ENCODE data around the gene ALG8. TPM values are rescaled to one million over a fixed set of nuclear protein-coding genes. Genes with fewer than 3 reads are reported as not detected.
"Not testable (repeated sequence)": the region's sequence is repeated elsewhere in the genome, so short reads cannot be mapped to it uniquely, and the experiment has no call there.

The ALG8 gene
- total RNA-seq, 2 donors from 2014 or later = 38.3 to 70.2 TPM

DNA sequence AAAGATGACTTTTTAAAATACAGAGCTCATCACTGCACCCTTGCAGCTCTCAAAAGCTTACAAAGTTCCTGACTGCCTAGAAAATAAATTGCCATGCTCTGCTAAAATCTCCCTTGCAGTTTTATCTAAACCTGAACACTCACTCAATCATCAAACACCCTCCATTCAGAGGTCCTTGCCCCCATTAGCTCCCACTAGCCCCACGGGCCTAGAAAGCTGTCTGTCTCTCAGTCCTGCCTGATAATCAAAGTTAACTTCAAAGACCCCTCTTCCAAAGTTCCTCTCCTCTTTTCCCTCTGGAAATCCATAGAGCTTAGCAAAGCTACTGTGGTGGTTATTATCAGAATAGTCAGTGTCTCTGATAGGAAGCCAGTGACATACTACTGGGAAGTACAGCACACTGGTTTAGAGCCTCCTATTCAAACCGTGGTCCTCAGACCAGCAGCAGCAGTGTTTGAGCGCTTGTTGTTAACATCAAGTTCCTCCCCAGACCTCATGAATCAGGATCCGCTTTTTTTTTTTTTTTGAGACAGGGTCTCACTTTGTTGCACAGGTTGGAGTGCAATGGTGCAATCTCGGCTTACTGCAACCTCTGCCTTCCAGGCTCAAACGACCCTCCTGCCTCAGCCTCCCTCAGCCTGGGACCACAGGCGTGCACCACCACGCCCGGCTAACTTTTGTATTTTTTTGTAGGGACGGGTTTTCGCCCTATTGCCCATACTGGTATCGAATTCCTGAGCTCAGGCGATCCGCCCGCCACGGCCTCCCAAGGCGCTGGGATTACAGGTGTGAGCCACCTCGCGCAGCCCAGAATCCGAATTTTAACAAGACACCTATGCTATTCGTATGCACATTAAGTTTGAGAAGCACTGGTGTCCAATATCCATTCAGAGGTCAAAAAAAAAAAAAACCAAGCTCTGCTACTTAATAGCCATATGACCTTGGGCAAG, 60.9 kb downstream of the ALG8 start:
- ATAC-seq (replicated peaks) = no peak
- peaks cover 30% of the 10 kb centered on the region for H3K4me1 Mint-ChIP-seq
- peak overlapping the region; percentile 84 for H3K4me3 Mint-ChIP-seq
- H3K27me3 Mint-ChIP-seq = no peaks in the 10 kb centered on the region
- no peaks in the 10 kb centered on the region for H3K9me3 Mint-ChIP-seq
- peak overlapping the region; percentile 88 for H3K27ac Mint-ChIP-seq
- H3K36me3 Mint-ChIP-seq (ENCODE audit: low read depth) = peaks cover 11% of the 10 kb centered on the region

DNA sequence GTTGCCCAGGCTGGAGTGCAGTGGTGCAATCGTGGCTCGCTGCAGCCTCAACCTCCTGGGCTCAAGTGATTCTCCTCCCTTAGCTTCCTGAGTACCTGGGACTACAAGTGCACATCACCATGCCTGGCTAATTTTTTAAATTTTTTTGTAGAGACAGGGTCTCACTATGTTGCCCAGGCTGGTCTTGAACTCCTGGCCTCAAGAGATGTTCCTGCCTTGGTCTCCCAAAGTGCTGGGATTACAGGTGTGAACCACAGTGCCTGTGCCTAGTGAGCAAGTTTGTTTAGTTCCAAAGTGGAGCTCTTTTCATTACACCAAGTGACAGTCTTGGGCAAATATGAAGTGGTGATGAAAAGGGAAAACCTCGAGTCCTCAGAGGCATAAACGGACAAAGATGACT, 61.8 kb downstream of the ALG8 start:
- H3K27ac Mint-ChIP-seq = peak overlapping the region; percentile 88
- peaks cover 17% of the 10 kb centered on the region for H3K36me3 Mint-ChIP-seq (ENCODE audit: low read depth)
- not testable (repeated sequence) for ATAC-seq (replicated peaks); H3K9me3 Mint-ChIP-seq; H3K27me3 Mint-ChIP-seq
- peaks cover 30% of the 10 kb centered on the region for H3K4me1 Mint-ChIP-seq
- H3K4me3 Mint-ChIP-seq = peak overlapping the region; percentile 84

DNA sequence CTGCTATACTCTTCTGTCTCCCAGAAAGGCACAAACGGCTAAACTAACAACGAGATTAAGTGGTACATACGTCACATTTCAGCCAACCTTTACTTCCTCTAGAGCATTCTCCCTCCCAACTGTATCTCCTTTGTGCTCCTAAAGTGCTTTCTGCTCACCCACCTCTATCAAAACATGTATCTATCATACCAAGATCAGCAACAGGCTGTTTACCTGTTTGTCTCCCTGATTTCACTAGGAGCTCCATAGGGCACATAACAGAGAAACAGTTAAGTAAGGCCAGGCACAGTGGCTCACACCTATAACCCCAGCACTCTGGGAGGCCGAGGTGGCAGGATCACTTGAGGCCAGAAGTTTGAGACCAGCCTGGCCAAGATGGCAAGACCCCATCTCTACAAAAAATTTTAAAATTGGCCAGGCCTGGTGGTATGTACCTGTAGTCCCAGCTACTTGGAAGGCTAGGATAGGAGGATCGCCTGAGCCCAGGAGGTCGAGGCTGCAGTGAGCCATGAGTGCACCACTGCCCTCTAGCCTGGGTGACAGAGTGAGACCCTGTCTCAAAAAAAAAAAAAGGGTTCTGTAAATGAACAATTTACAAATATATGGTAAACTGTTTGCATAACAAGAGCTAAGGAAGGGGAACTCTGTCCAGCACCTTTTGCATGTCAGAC, 62.6 kb downstream of the ALG8 start:
- ATAC-seq (replicated peaks) = no peak
- H3K4me1 Mint-ChIP-seq = peaks cover 29% of the 10 kb centered on the region
- H3K27ac Mint-ChIP-seq = peak overlapping the region; percentile 5
- no peaks in the 10 kb centered on the region for H3K27me3 Mint-ChIP-seq
- H3K36me3 Mint-ChIP-seq (ENCODE audit: low read depth) = peaks cover 23% of the 10 kb centered on the region
- H3K4me3 Mint-ChIP-seq = peak overlapping the region; percentile 84
- no peaks in the 10 kb centered on the region for H3K9me3 Mint-ChIP-seq

DNA sequence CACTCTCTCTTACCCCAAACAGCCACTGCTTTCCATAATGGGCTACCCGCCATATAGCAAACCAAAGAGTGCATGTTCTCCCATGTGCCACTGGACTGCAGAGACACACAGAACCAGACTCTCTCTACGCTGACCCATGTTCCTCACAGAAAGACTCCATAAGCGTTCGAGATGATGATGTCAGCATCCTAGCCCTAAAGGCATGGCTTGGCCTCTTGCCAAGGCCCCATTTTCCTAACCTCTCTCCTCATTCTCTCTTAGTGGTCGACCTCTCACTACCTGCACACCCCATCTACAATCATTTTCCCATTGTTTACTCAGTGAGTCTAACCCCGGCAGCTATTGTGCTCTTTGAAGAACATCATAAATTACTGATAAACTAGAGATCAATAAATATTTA, 64.7 kb downstream of the ALG8 start:
- Mint-ChIP-seq H3K27me3 (no peaks in the 10 kb centered on the region), H3K27ac (peak overlapping the region; percentile 25), H3K4me3 (no peak overlapping the region), H3K36me3 (ENCODE audit: low read depth) (peaks cover 45% of the 10 kb centered on the region), H3K9me3 (no peaks in the 10 kb centered on the region), H3K4me1 (peaks cover 20% of the 10 kb centered on the region)
- no peak for ATAC-seq (replicated peaks)

DNA sequence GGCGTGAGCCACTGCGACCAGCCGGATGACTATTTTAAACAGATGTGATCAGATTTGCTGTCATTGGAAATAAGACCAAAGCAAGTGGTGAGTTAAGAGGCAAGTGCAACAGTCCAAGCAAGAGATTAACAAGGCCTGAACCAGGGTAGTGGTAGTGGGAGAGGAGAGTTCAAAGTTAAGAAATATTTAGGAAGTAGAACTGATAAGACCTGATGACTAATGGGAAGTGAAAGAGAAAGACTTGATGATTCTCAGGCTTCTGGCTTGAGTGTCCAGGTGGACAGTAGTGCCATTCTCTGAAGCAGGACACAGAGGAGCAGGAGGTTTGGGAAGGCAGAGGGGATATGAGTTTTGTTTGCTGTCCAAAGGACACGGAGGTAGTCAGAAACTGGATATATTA, 67.0 kb downstream of the ALG8 start:
- no peaks in the 10 kb centered on the region for H3K9me3 Mint-ChIP-seq
- no peak for ATAC-seq (replicated peaks)
- peaks cover 11% of the 10 kb centered on the region for H3K4me1 Mint-ChIP-seq
- peaks cover 60% of the 10 kb centered on the region for H3K36me3 Mint-ChIP-seq (ENCODE audit: low read depth)
- peak overlapping the region; percentile 18 for H3K27ac Mint-ChIP-seq
- no peak overlapping the region for H3K4me3 Mint-ChIP-seq
- no peaks in the 10 kb centered on the region for H3K27me3 Mint-ChIP-seq

DNA sequence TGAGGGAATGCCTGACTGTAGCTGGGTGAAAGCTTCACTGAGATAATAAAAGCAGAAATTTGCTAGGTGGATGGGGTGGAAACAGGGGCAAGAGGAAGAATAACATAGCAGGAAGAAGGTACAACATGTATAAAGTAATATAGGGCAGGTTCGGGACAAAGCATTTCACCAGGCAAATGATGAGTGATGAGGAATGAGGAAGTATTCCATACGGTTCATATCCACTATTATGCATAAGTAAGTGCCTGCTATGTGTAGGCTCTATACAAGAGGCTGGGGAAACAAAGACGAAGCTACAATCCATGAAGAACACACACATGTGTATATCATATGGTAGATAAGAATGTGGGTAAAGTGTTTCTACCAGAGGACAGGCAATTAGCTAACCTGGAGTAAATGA, 67.7 kb downstream of the ALG8 start:
- H3K27me3 Mint-ChIP-seq = no peaks in the 10 kb centered on the region
- no peak overlapping the region for H3K4me3 Mint-ChIP-seq
- no peak overlapping the region for H3K27ac Mint-ChIP-seq
- ATAC-seq (replicated peaks) = no peak
- H3K4me1 Mint-ChIP-seq = peaks cover 11% of the 10 kb centered on the region
- H3K9me3 Mint-ChIP-seq = no peaks in the 10 kb centered on the region
- H3K36me3 Mint-ChIP-seq (ENCODE audit: low read depth) = peaks cover 64% of the 10 kb centered on the region

DNA sequence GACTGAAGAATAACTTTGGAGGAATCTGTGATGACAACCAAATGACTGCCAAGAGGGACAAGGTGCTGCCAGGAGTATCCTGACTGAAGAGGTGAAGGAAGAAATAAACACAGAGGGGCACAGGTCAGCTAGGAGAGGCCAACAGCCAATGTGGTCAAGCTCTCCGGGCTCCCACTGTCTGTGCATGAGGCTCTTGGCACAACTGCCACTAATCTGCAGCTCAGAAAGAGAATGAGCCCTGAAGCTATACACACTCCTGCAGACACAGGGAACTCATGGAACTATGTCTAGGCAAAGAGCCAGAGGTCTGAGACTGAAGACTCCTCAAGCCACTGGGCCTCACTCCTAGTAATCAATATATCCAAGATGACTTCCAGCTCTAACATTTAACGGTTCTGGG, 68.8 kb downstream of the ALG8 start:
- Mint-ChIP-seq H3K9me3 (no peaks in the 10 kb centered on the region), H3K36me3 (ENCODE audit: low read depth) (peaks cover 64% of the 10 kb centered on the region), H3K27ac (no peak overlapping the region), H3K4me1 (peaks cover 6% of the 10 kb centered on the region), H3K27me3 (no peaks in the 10 kb centered on the region), H3K4me3 (no peak overlapping the region)
- ATAC-seq (replicated peaks) = no peak

DNA sequence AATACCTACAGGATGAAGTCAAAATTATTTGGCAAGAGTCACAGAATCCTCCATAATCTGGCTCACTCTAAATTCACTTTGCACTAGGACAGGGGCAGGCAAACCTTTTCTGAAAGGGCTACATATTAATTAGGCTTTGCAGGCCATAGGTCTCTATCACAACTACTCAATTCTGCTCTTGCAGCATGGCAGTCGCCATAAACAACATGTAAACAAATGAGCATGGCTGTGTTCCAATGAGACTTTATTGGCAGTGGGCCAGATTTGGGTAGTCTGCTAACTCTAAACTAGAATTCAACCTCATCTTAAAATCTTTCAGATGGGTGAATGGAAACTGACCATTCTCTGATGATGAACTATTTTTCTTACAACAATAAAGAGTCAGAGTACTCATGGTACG, 70.0 kb downstream of the ALG8 start:
- H3K9me3 Mint-ChIP-seq = no peaks in the 10 kb centered on the region
- H3K4me3 Mint-ChIP-seq = no peak overlapping the region
- no peaks in the 10 kb centered on the region for H3K27me3 Mint-ChIP-seq
- ATAC-seq (replicated peaks) = no peak
- H3K27ac Mint-ChIP-seq = no peak overlapping the region
- H3K36me3 Mint-ChIP-seq (ENCODE audit: low read depth) = peaks cover 59% of the 10 kb centered on the region
- no peaks in the 10 kb centered on the region for H3K4me1 Mint-ChIP-seq

DNA sequence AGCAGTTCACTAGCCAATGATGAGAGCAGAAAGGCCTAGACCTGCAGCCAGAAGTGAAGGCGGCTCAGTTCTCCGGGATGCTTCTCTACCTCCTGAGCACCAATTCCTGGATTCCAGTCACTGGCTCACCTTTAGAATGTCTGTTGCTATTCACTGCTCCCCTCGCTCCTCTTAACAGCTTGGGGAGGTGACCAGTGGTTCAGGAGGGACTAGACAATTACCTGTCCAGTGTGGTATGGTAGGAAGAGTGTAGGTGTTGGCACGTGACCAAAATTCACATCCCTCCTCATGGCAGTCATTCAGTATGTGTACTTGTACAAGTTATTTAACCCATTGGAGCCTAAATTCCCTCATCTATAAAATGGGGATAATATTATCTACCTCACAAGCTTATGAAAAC, 71.7 kb downstream of the ALG8 start:
- H3K4me1 Mint-ChIP-seq = no peaks in the 10 kb centered on the region
- H3K4me3 Mint-ChIP-seq = no peak overlapping the region
- no peaks in the 10 kb centered on the region for H3K9me3 Mint-ChIP-seq
- peaks cover 53% of the 10 kb centered on the region for H3K36me3 Mint-ChIP-seq (ENCODE audit: low read depth)
- H3K27me3 Mint-ChIP-seq = no peaks in the 10 kb centered on the region
- H3K27ac Mint-ChIP-seq = peak overlapping the region; percentile 3
- no peak for ATAC-seq (replicated peaks)

DNA sequence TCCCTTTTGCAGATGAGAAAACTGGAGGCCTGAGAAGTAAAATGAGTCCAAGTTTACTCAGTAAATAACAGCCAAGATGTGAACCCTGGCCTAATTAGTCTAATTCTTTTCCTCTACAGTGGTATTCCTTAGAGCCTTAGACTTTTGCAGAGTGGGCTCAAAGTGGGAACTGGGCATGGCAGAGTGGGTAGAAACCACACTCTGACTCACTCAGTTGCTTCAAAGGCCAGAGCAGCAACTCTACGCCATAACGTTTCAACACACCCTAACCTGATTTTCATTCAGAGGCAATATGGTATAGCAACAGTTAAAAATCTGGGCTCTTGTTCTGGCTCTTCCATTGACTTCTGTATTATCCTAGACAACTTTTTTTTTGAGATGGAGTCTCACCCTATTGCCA, 73.0 kb downstream of the ALG8 start:
- ATAC-seq (replicated peaks) = no peak
- no peaks in the 10 kb centered on the region for H3K27me3 Mint-ChIP-seq
- no peaks in the 10 kb centered on the region for H3K9me3 Mint-ChIP-seq
- no peaks in the 10 kb centered on the region for H3K4me1 Mint-ChIP-seq
- no peak overlapping the region for H3K27ac Mint-ChIP-seq
- H3K4me3 Mint-ChIP-seq = no peak overlapping the region
- H3K36me3 Mint-ChIP-seq (ENCODE audit: low read depth) = peaks cover 41% of the 10 kb centered on the region

DNA sequence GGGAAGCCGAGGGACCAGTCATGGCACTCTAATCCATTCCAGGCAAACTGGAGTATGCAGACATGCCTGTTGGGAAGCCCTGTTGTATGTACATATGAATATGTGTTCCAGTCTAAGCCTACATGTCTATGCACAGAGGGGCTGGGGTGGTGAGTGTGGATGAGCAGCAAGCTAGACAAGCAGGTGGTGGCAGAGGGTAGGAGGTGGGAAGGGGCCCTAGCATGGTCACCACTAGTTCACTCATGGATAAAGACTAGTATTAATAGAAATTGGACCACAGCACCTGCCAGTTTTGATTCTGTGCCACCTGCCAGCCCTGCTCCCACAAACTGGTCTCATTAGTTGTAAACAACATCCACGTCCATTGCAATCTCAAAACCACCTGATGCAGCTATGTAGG, 74.2 kb downstream of the ALG8 start:
- Mint-ChIP-seq H3K4me1 (no peaks in the 10 kb centered on the region), H3K27ac (no peak overlapping the region), H3K4me3 (no peak overlapping the region), H3K9me3 (no peaks in the 10 kb centered on the region), H3K36me3 (ENCODE audit: low read depth) (peaks cover 29% of the 10 kb centered on the region), H3K27me3 (no peaks in the 10 kb centered on the region)
- ATAC-seq (replicated peaks) = no peak

DNA sequence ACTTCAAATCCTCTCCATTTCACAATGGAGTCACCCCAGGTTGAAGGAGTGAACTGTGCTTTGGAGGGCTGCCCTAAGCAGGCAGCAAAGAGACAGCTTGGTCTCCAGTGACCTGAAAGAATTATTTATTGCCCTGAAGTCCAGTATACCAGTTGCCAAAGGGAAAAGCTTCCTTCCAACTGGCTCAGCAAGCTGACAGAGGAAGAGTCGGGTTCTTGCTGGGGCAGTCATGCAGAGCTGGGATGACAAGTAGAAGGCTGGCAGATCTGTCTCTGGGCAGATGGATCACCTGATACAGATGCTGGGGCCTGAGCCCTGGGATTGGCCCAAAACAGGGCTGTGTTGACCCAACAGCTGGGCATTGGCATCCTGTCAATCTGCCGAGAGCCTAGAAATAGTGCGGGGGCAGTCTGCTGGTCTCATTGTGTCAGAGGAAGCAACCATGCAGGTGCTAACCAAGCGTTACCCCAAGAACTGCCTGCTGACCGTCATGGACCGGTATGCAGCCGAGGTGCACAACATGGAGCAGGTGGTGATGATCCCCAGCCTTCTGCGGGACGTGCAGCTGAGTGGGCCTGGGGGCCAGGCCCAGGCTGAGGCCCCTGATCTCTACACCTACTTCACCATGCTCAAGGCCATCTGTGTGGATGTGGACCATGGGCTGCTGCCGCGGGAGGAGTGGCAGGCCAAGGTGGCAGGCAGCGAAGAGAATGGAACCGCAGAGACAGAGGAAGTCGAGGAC, 75.8 kb downstream of the ALG8 start, which contains the start of gene THRSP:
TSS of gene THRSP (plus strand) at position 422 of the 742 bp plus-strand sequence. CDS start at position 443, 21 bp downstream.
- H3K36me3 Mint-ChIP-seq (ENCODE audit: low read depth) = peaks cover 13% of the 10 kb centered on the region

DNA sequence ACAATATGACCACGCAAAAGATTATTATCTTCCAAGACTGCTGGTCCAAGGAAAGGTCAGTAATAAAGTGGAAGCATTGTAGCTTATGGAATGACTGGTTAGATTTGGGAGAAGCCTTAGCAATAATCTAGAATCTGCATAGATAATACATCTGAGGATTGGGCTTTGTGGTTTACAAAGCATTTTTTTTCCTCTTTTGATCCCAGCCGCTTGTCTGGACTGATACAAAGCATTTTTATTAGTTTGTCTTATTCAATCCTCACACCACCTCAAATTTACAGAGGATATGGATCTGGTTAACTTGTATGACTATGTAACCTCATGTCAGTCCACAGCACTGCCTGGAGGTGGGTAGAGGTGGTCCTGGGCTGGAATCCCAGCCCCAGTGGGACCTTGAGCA, 76.8 kb downstream of the ALG8 start:
- no peak overlapping the region for H3K4me3 Mint-ChIP-seq
- no peaks in the 10 kb centered on the region for H3K27me3 Mint-ChIP-seq
- H3K36me3 Mint-ChIP-seq (ENCODE audit: low read depth) = peaks cover 6% of the 10 kb centered on the region
- no peak overlapping the region for H3K27ac Mint-ChIP-seq
- H3K9me3 Mint-ChIP-seq = no peaks in the 10 kb centered on the region
- H3K4me1 Mint-ChIP-seq = no peaks in the 10 kb centered on the region
- no peak for ATAC-seq (replicated peaks)

More for the DNA sequence above, 75.8 kb downstream of the ALG8 start, which contains the start of gene THRSP:
- no peaks in the 10 kb centered on the region for H3K27me3 Mint-ChIP-seq
- no peak within 1 kb of the TSS for H3K4me3 Mint-ChIP-seq
- no peak for ATAC-seq (replicated peaks)
- H3K9me3 Mint-ChIP-seq = no peaks in the 10 kb centered on the region
- H3K27ac Mint-ChIP-seq = peak within 1 kb of the TSS; percentile 5
- no peaks in the 10 kb centered on the region for H3K4me1 Mint-ChIP-seq

DNA sequence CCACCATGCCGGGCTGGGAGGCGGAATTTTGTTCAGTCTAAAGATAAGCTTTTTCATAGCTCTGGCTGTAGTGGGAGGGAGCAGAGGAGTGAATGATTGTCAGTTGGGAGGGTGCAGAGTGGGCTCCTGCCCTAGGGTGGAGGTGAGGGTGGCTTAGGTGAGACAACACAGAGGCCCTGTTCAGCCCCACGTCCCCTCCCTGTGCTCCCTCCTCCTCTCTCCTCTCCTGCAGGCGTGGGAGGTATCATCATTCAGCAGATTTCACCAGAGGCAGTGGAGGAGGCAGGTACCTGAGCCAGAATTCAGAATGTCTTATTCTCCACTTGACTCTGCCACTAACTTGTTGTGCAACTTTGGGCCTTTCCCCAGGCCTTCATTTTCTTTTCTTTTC, 77.5 kb downstream of the ALG8 start:
- no peak for ATAC-seq (replicated peaks)
- H3K9me3 Mint-ChIP-seq = no peaks in the 10 kb centered on the region
- H3K36me3 Mint-ChIP-seq (ENCODE audit: low read depth) = no peaks in the 10 kb centered on the region
- no peaks in the 10 kb centered on the region for H3K4me1 Mint-ChIP-seq
- H3K27ac Mint-ChIP-seq = no peak overlapping the region
- no peak overlapping the region for H3K4me3 Mint-ChIP-seq
- H3K27me3 Mint-ChIP-seq = no peaks in the 10 kb centered on the region
